Kasumi-1 (cell line): Measurements from ENCODE around the gene ACER3.
A peak's percentile ranks its signal among the peaks of the same experiment; 100 is the strongest.
"Not testable (repeated sequence)": the region's sequence is repeated elsewhere in the genome, so short reads cannot be mapped to it uniquely, and the experiment has no call there.

Experiments used
- DNase-seq, 2 experiments: peaks; one replicate each; lab custom pipeline; 2025; lab: John Stamatoyannopoulos, UW

Gene ACER3

DNA sequence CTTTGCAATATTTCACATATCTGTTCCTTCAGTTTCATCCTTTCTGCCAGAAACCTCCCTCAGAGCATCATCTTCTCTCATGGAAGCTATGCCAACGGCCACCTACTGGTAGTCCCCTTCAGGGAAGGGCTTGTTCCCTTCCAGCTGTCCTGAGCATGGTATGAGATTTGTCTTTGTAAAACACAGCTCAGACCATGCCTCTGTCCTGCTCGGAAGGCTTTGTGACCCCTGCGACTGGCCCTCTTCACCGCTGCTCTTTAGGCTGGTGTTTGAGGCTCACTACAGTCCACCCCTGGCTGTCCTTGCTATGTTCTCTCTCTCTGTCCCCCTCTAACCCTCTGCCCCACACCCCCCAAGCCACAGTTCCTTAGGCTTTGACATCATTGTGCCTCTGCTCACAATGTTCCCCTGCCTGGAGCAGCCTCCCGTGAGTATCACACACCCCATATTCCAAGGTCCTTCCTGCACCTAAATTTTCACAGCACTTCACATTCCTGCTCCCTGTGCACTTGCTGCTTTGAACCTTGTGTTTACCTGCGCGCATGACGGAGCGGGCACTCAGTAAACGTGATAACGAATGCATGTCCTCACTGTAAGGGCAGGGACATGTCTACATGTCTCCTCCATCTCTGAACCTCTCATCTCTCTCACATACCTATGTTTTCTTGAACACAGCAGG lies 24.0 kb upstream of the ACER3 start:
- no peak for DNase-seq

DNA sequence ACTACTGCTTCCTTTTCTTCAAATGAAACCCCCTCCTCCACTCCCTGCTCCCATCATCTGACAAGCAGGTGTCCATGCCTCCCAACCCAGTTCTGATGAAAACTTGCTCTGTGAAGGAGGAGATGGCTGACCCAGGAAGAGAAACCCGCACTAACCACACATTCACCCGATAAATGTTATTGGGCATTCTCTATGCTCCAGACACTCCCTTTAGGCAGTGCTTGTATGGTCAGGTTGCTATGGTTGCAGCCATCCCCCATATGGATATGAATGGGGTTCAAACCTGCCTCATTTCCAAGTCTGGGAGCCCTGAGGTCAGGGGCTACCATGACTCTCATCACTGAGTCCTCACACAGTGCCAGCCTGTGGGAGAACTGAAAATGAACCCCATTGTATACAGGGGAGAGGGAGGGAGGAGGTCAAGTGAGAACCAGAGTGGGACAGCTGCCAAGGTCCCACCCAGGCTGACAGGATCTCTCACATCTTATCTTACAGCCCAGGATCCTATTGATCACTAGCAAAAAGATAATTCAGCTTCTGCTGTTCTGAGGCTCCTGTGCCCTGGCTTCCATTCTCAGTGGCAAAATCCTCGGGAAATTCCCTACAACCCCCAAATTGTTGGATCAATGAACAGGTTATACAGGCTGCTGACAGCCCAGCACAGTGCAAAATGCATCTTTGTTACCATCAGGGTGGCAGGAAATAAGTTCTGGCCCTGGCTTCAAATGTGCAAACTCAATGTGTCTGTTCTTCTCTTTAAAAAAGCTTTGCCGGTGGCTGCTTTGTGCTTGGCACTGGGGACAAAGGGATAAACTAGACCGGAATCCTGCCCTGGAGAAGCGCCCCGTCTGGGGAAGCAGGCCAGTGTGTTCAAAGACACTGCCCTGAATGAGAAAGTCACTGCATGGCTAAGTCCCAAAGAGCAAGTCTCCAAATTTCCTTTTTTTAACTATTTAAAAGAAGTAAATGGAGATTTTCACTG lies 22.7 kb upstream of the ACER3 start:
- DNase-seq: no peak

DNA sequence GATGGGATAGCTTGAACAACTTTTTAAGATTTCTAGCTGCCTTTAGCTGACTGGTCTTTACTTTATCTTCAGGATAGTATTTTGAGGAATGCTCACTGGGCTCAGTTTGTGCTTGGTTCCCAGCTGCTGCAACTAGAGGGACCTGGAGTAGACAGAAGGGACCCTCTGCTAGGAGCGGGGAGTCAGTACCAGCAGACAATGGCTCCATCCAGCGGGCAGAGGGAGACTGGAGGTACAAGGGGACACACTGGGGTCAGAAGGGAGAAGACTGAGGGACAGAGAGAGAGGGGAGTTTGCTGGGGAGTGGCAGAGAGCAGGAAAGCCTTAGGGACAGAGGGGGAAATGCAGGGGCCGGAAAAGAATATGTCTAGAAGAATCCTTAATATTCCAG lies 22.0 kb upstream of the ACER3 start:
- DNase-seq: no peak

DNA sequence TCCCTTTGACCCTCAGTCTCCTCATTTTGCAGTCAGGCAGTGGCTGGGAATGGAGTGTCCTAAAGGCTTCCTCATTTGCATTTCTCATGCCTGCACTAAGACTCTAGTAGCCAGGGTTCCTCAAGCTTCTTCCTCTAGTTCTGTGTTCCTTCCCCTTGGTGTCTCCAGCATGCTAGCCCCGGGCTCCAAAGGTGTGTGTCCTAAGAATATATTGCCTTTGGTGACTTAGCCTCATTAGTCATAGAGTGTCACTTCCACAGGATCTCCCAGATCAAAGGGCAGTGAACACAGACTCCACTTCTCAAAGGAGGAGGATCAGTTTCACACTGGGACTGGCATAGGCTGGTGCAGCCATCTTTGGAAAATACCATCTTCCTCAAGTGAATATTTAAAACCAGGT lies 21.4 kb upstream of the ACER3 start:
- peak; percentile 40 to 46 for DNase-seq

DNA sequence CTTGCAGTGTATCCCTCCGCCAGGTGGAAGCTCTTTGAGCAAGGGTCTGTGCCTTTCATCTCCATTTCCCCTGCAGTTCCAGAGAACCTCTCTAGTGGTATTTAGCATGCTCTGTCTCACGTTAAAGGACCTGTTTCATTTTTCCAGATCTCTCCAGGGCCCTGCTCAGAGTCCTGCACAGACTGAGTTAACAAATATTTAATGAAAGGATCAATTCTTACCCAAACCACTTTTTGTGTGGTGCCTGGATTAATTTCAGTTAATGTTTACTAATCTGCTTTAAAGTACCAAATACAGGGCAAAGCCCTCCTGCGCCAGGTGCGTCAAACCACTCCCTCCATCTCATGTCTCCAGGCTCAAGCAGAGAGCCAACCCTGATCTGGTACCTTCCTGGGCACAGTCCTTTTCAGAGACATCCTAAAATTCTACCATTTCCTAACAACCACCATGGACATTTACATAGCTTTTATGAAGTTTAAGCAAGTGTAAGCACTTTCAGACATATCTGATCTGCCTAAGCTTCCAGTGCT lies 18.7 kb upstream of the ACER3 start:
- DNase-seq: no peak

DNA sequence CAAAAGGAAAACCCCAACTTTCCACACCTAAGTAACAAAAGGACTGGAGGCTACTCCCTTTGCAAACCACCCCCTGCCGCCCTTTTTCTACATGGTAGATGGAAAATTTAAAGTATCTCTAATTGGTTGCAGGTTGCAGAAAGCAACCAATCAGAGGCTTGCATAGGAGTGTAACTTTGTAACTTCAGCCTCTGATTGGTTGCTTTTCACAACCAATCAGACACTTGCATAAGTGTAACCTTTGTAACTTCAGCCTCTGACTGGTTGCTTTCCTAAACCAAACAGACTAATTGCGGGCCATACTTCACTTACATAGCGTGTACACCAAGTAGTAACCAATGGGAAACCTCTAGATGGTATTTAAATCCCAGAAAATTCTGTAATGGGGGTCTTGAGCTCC lies 16.8 kb upstream of the ACER3 start:
- DNase-seq: no peak

DNA sequence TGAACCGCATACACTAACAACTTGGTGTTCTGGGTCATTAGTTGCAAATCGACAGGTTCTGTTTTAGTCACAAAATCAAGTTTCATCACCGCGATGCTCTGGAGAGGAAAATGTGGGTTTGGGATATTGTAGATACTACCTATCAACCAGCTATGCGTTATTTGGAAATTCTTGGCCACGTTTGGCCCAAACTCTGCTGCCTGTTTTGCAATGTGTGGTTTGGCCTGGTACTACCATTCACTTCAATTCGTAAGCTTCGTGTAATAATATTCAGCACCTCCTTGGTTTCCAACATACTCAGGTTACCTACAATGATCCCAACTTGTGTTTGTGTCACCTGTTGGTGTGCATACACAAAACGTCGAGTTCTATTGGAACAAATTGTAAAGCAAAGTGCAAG lies 16.2 kb upstream of the ACER3 start:
- no peak for DNase-seq

DNA sequence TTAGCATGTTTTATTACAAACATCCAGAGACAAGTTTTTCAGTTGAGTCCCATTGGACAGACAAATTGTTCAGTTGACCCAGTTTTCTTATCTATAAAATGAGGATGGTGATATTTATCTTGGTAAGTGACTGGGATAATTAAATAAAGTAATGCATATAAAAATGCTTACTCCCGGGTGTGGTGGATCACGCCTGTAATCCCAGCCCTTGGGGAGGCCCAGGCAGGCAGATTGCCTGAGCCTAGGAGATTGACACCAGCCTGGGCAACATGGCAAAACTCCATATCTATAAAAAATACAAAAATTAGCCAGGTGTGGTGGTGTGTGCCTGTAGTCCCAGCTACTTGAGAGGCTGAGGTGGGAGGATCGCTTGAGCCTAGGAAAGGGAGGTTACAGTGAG lies 15.6 kb upstream of the ACER3 start:
- DNase-seq: no peak

DNA sequence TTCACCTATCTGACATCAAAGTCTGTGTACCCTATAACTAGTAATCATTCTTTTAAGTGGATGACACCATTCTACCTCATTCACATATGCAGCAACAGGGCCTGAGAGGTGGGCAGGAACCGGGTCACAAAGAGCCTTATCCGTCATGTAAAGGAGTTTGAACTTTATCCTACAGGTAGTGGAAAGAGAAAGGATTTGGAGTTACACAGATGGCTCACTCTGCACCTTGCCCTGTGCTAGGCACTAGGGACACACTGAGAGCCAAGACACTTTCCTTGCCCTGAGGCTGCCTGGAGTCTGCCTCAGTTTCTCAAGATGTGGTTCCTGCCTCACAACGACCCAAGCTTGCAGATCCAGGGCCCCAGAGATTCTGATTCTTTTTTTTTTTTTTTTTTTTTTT lies 14.3 kb upstream of the ACER3 start:
- DNase-seq: no peak

DNA sequence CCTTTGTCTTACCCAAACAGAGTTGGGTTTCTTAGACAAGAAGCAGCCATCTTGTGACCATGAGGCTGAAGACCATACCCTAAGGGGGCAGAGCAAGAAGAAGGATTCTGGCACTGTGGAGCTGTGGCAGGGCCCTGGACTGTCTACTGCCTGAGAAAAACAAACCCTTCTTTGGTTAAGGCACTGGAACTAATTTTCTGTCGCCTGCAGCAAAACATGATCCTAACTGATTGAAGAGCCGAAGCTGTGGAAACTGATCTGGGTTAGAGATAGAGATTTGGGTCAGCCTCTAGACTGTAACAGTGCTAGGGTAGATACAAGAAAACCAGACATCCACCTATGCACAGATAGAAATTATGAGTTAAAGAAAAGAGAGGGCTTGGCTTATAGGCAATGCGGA lies 11.3 kb upstream of the ACER3 start:
- no peak for DNase-seq

DNA sequence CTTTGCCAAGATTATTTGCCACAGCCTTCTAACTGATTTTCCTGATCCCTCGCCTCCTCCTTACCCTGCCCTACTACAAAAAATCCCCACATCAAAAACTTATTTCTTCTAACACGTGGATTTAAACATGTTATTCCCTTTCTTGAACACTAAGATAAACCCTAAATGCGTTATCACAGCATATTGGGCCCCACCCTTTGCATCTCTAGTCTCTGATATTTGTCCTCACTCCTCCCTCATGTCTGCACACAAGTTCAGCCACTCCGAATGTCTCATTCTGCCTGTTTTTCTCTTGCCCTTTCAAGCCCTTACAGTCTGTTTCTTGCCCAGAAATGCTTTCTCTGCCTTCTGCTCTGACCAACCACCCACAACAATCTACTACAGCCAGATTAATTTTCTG lies 10.6 kb upstream of the ACER3 start:
- no peak for DNase-seq

DNA sequence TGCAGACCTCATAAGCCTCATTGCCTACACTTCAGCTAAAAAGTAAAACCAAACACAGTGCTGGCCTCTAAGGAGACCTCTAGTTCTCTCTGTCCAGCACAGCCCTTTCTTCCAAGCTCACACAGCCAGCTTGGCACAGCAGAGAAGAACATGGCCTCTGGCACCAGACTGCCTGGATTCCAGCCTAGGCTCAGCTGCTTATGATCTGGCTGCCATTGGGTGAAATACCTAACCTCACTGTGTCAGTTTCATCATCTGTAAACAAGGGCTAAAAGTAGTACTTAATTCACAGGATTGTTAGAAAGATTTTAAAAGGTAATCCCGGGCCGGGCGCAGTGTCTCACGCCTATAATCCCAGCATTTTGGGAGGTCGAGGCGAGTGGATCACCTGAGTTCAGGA lies 9.9 kb upstream of the ACER3 start:
- no peak for DNase-seq

DNA sequence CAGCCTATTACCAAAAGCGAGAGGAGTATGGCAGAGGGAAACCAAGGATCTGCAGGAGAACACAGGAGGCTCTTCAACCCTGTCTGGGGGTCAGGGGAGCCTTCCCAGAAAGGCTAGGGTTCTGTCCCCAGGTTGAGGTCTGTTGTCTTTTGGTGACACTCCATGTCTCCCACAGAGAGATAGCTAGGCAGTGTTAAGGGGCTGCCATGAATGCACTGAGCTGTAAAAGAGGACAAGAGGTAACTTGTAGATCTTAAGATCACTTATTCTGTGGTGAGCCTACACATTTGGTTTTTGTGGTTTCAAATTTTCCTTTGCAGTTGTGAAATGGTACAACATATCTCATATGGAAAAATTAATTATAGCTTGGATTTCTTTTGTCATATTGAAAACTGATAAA lies 6.0 kb upstream of the ACER3 start:
- no peak for DNase-seq

DNA sequence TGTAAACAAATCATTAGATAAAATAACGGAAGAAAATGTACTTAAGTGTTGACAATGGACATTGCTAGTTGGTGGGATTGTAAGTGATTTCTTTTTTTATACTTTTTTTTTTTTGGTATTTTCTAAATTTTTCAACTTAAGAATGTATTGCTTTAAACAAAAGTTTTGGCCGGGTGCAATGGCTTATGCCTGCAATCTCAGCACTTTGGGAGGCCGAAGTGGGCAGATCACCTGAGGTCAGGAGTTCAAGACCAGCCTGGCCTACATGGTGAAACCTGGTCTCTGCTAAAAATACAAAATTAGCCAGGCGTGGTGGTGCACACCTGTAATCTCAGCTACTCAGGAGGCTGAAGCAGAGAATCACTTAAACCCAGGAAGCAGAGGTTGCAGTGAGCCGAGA lies 5.0 kb upstream of the ACER3 start:
- not testable (repeated sequence) for DNase-seq

DNA sequence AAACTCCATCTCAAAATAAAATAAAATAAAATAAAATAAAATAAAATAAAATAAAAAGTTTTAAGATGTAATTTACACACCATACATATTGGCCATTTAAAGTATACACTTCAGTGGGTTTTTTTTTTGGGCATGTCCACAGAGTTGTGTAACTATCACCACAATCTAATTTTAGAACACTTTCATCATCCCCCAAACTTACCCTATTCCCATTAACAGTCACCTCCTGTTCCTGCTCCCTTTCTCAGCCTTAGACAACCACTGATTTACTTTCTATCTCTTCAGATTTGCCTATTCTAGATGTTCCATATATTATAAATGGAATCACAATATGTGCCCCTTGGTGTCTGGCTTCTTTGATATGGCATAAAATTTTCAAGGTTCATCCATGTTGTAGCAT lies 4.6 kb upstream of the ACER3 start:
- no peak for DNase-seq

DNA sequence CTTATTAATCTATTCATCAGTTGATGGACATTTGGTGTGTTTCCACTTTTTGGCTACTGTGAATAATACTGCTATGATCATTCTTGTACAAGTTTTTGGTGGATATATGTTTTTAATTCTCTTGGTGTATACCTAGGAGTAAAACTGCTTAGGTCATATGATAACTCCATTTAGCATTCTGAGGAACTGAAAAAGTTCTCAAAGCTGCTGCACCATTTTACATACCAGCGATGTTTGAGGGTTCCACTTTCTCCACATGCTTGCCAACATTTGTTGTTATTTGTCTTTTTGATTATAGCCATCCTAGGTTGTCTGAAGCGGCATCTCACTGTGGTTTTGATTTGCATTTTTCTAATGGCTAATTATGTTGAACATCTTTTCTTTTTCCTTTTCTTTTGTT lies 4.1 kb upstream of the ACER3 start:
- DNase-seq: no peak

DNA sequence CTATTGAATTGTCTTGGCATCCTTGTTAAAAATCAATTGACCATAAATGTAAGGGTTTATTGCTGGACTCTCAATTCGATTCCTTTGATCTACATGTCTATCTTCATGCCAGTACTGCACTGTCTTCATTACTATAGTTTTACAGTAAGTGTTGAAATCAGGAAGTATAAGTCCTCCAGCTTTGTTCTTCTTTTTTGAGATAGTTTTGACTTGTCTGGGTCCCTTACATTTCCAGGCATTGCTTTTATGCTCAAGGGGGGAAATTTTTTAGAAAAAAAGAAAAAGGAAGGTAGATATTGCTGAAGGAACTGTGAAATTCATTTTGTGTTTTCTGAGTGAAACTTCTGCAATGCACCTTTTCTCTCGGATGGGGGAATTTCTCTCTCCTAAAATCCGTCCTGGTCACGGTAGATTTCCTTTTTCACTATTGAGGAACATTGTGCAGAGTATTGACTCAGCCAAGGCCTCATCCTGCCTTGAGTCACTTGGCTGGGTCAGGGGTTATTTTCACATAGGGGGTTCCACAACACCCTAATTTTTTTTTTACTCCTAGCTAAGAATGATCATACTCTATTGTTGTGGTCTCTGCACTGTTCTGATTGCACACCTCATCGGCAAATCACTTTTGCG lies 2.8 kb upstream of the ACER3 start:
- DNase-seq: peak; percentile 72 to 89

DNA sequence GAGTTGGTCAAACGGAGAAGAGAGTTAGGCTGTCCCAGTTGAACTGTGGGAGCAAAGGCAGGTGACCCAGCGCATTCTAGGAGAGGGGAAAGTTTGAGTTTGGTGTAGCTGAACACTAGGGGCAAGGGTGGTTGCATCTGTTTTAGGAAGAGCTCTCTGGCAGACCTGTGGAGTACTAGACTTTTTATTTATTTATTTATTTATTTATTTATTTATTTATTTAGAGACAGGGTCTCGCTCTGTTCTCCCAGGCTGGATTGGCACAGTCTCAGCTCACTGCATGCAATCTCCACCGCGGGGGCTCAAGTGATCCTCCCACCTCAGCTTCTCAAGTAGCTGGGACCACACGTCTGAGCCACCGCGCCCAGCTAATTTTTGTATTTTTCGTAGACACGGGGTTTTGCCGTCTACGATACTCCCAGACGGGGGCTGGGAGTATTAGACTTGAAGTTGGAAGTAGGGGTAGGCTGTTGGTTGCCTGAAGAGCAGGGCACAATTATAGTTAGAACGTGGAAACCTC lies 950 bp upstream of the ACER3 start:
- DNase-seq: no peak

DNA sequence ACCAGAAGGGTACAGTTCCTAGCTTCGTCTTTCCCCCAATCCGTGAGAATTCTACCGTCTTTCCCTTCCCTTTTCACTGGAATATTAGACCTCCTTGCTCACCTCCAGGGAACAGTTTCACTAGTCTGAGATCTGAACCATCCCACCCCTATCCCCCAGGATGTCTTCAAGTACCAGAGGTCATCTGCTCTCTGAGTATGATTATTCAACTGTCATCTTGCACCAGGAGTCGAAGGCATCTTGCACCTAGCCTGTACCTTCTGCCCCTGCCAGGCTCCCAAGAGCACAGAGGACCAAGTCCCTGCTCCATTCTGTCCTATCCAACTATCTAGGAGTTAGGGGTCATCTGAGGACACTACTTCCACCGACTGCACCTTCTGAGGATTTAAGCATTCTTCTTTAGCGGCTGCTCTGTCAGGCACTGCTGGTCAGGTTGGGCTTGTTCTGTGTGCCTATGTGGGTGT lies 804 bp downstream of the ACER3 start:
- DNase-seq: peak in 1 of 2 experiments; percentile 24

DNA sequence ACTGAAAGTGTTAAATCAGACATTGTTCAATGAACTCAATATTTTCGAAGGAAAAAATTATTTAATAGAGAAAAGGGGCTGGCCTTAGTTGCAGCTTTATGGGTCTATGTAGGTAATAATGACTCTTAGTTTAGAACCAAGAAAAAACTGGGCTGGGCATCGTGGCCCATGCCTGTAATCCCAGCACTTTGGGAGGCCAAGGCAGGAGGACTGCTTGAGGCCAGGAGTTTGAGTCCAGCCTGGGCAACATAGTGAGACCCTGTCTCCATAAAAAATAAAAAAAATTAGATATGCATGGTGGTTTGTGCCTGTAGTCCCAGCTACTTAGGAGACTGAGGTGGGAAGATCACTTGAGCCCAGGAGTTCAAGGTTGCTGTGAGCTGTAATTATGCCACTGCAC lies 2.1 kb downstream of the ACER3 start:
- not testable (repeated sequence) for DNase-seq

DNA sequence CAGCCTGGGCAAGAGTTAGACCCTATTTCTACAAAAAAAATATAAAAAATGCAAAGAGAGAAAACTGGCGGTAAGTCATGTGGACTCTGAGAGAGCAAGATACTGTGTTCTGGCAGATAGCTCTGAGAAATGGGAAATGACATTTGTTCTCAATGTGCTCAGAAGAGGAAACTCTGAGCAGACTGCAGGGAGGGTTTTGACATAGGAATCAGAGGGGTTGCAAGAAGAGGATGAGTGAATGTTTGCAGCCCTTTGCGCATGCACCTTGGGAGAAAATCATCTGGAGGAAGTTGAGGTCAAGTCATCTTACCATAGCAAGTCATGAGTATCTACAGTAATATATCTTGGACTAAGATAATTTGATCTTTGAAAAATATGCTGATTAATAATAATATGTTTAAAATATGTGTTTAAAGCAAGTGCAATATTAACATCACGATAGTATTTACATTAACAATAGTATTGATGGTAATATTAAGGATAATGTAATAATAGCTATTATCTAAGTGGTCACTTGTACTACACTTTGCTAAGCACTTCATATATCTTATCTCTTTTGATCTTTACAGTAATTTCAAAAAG lies 2.6 kb downstream of the ACER3 start:
- peak; percentile 95 to 96 for DNase-seq
